ENCODE measurements around the gene KCNH5. TPM values are rescaled to one million over a fixed set of nuclear protein-coding genes. Genes with fewer than 3 reads are reported as not detected.

Gene KCNH5
- polyA plus RNA-seq, 1 donor (not counting 4 experiments of a cell fraction or from before 2014, with no cell fraction given), result 0.04 TPM

- FAIRE-seq (no peak), DNase-seq (ENCODE audit: low read depth, low spot score) (no peak)
- H3K27me3 ChIP-seq (ENCODE audit: control insufficient read depth, extremely low read depth, insufficient read depth, low read length), result peaks cover 5% of the 10 kb centered on the region
- no peaks in the 10 kb centered on the region for H3K9me3 ChIP-seq (ENCODE audit: control insufficient read depth, low read depth, low read length)
- dilution Hi-C loops (cut with MboI; ENCODE audit: extremely low pct_ligation_motif_present, low sequenced_read_pairs), result no loop called here
- H3K4me2 ChIP-seq (ENCODE audit: control insufficient read depth, extremely low read depth, insufficient read depth, low read depth, low read length), result no peak overlapping the region
- H3K9ac ChIP-seq (ENCODE audit: control insufficient read depth, extremely low read depth, insufficient read depth, low read length), result no peak overlapping the region
- TF ChIP-seq CTCF (optimal IDR thresholded peaks at IDR 0.05 in 1 of 3, IDR thresholded peaks at IDR 0.05 in 1 of 3, conservative IDR thresholded peaks at IDR 0.05 in 1 of 3; ENCODE audit: extremely low read depth in 1 of 3, insufficient read depth in 2 of 3, low read length in 3 of 3), result no peak
- TF ChIP-seq EZH2 (IDR thresholded peaks at IDR 0.05; ENCODE audit: low read length), result no peak
- no peak overlapping the region for H2AFZ ChIP-seq (ENCODE audit: control insufficient read depth, low read length)
- no peak overlapping the region for H3K4me3 ChIP-seq (ENCODE audit: control insufficient read depth in 2 of 3, extremely low read depth in 1 of 3, insufficient read depth in 2 of 3, low read depth in 1 of 3, low read length in 3 of 3)
- no peak overlapping the region for H3K27ac ChIP-seq (ENCODE audit: control insufficient read depth, insufficient read depth, low read length)
- no peaks in the 10 kb centered on the region for H3K4me1 ChIP-seq (ENCODE audit: control insufficient read depth, extremely low read depth, insufficient read depth, low read length)
- H3K79me2 ChIP-seq (ENCODE audit: control insufficient read depth, insufficient read depth, low read length), result no peaks in the 10 kb centered on the region
- no peaks in the 10 kb centered on the region for H3K9me1 ChIP-seq (ENCODE audit: control insufficient read depth, extremely low read depth, insufficient read depth, low read length)
- no peaks in the 10 kb centered on the region for H4K20me1 ChIP-seq (ENCODE audit: control insufficient read depth, extremely low read depth, insufficient read depth, low read length)
- no peaks in the 10 kb centered on the region for H3K36me3 ChIP-seq (ENCODE audit: control insufficient read depth in 2 of 2, extremely low read depth in 1 of 2, insufficient read depth in 2 of 2, low read length in 2 of 2)
Observed at GRCh38 chr14:63014621-63015020, 30.6 kb downstream of the KCNH5 start.

- no peak for DNase-seq (ENCODE audit: low read depth, low spot score)
- FAIRE-seq, result no peak
Observed at GRCh38 chr14:63012171-63012570, 33.1 kb downstream of the KCNH5 start.

More at GRCh38 chr14:63012171-63012570, 33.1 kb downstream of the KCNH5 start:
- Histone ChIP-seq H3K4me2 (ENCODE audit: control insufficient read depth, extremely low read depth, insufficient read depth, low read depth, low read length) (no peak overlapping the region), H4K20me1 (ENCODE audit: control insufficient read depth, extremely low read depth, insufficient read depth, low read length) (no peaks in the 10 kb centered on the region), H3K9me1 (ENCODE audit: control insufficient read depth, extremely low read depth, insufficient read depth, low read length) (no peaks in the 10 kb centered on the region), H2AFZ (ENCODE audit: control insufficient read depth, low read length) (no peak overlapping the region), H3K27me3 (ENCODE audit: control insufficient read depth, extremely low read depth, insufficient read depth, low read length) (peaks cover 5% of the 10 kb centered on the region), H3K27ac (ENCODE audit: control insufficient read depth, insufficient read depth, low read length) (no peak overlapping the region), H3K36me3 (ENCODE audit: control insufficient read depth in 2 of 2, extremely low read depth in 1 of 2, insufficient read depth in 2 of 2, low read length in 2 of 2) (no peaks in the 10 kb centered on the region), H3K79me2 (ENCODE audit: control insufficient read depth, insufficient read depth, low read length) (no peaks in the 10 kb centered on the region), H3K9me3 (ENCODE audit: control insufficient read depth, low read depth, low read length) (no peaks in the 10 kb centered on the region), H3K4me1 (ENCODE audit: control insufficient read depth, extremely low read depth, insufficient read depth, low read length) (no peaks in the 10 kb centered on the region), H3K4me3 (ENCODE audit: control insufficient read depth in 2 of 3, extremely low read depth in 1 of 3, insufficient read depth in 2 of 3, low read depth in 1 of 3, low read length in 3 of 3) (no peak overlapping the region), H3K9ac (ENCODE audit: control insufficient read depth, extremely low read depth, insufficient read depth, low read length) (no peak overlapping the region)
- dilution Hi-C loops (cut with MboI; ENCODE audit: extremely low pct_ligation_motif_present, low sequenced_read_pairs), result no loop called here
- no peak for TF ChIP-seq CTCF (optimal IDR thresholded peaks at IDR 0.05 in 1 of 3, IDR thresholded peaks at IDR 0.05 in 1 of 3, conservative IDR thresholded peaks at IDR 0.05 in 1 of 3; ENCODE audit: extremely low read depth in 1 of 3, insufficient read depth in 2 of 3, low read length in 3 of 3)
- no peak for TF ChIP-seq EZH2 (IDR thresholded peaks at IDR 0.05; ENCODE audit: low read length)

Measured in keratinocyte (primary cell).